ENCODE data around the gene COL28A1. TPM values are rescaled to one million over a fixed set of nuclear protein-coding genes. Genes with fewer than 3 reads are reported as not detected.

Gene COL28A1
- polyA plus RNA-seq, 3 donors = not detected

GRCh38 chr7:7476381-7476780 is 59.3 kb downstream of the COL28A1 start:
- H3K27ac Mint-ChIP-seq = no peak overlapping the region
- H3K4me1 ChIP-seq (ENCODE audit: control insufficient read depth in 1 of 2, insufficient read depth in 2 of 2, low read length in 2 of 2) = no peaks in the 10 kb centered on the region
- H4K20me1 ChIP-seq (ENCODE audit: insufficient read depth, low read length) = no peaks in the 10 kb centered on the region
- no peaks in the 10 kb centered on the region for H3K36me3 Mint-ChIP-seq
- no peak overlapping the region for H3K4me2 ChIP-seq (replicated peaks; ENCODE audit: extremely low read depth, low read length, poor library complexity, severe bottlenecking)
- no peaks in the 10 kb centered on the region for H3K36me3 ChIP-seq (replicated peaks in 1 of 2; ENCODE audit: control insufficient read depth in 1 of 2, insufficient read depth in 2 of 2, low read length in 2 of 2)
- H3K4me3 Mint-ChIP-seq = no peak overlapping the region
- DNase-seq = no peak
- H2AFZ ChIP-seq (ENCODE audit: insufficient read depth, low read depth, low read length, poor library complexity, severe bottlenecking) = no peak overlapping the region
- no peak overlapping the region for H3K9ac ChIP-seq (ENCODE audit: insufficient read depth, low read length, poor library complexity, severe bottlenecking)
- WGBS (ENCODE audit: insufficient coverage) = no CpG with 5 or more reads among the region's 1 CpG
- no peaks in the 10 kb centered on the region for H3K4me1 Mint-ChIP-seq
- H3K79me2 ChIP-seq (ENCODE audit: insufficient read depth, low read length) = no peaks in the 10 kb centered on the region
- H3K9me3 ChIP-seq (replicated peaks in 1 of 2; ENCODE audit: control insufficient read depth in 1 of 2, insufficient read depth in 1 of 2, low read length in 2 of 2) = peaks cover 0 to 13% of the 10 kb centered on the region in 2 donors
- no peak overlapping the region for H3K27ac ChIP-seq (ENCODE audit: low read depth in 1 of 2, low read length in 2 of 2)
- no peak for TF ChIP-seq CTCF (IDR thresholded peaks at IDR 0.05)
- intact Hi-C loops (cut with micrococcal nuclease) = no loop called here
- H3K9me3 Mint-ChIP-seq = peaks cover 0 to 11% (median 7%) of the 10 kb centered on the region in 7 donors
- no peak overlapping the region for H3K4me3 ChIP-seq (replicated peaks in 1 of 3; ENCODE audit: low read depth in 2 of 3, low read length in 3 of 3)
- H3K27me3 Mint-ChIP-seq (ENCODE audit: low read depth in 3 of 3) = no peaks in the 10 kb centered on the region
- H3K27me3 ChIP-seq (ENCODE audit: control insufficient read depth in 2 of 2, insufficient read depth in 2 of 2, low read length in 2 of 2) = no peaks in the 10 kb centered on the region

GRCh38 chr7:7475601-7476000 is 60.1 kb downstream of the COL28A1 start:
- no peak overlapping the region for H2AFZ ChIP-seq (ENCODE audit: insufficient read depth, low read depth, low read length, poor library complexity, severe bottlenecking)
- Mint-ChIP-seq H3K27me3 (ENCODE audit: low read depth in 3 of 3) (no peaks in the 10 kb centered on the region), H3K9me3 (peaks cover 0 to 12% (median 7%) of the 10 kb centered on the region in 7 donors), H3K4me3 (no peak overlapping the region), H3K4me1 (no peaks in the 10 kb centered on the region), H3K27ac (no peak overlapping the region), H3K36me3 (no peaks in the 10 kb centered on the region)
- H3K36me3 ChIP-seq (replicated peaks in 1 of 2; ENCODE audit: control insufficient read depth in 1 of 2, insufficient read depth in 2 of 2, low read length in 2 of 2) = no peaks in the 10 kb centered on the region
- no peaks in the 10 kb centered on the region for H3K79me2 ChIP-seq (ENCODE audit: insufficient read depth, low read length)
- H3K9me3 ChIP-seq (replicated peaks in 1 of 2; ENCODE audit: control insufficient read depth in 1 of 2, insufficient read depth in 1 of 2, low read length in 2 of 2) = peaks cover 0 to 13% of the 10 kb centered on the region in 2 donors
- intact Hi-C loops (cut with micrococcal nuclease) = no loop called here
- H3K9ac ChIP-seq (ENCODE audit: insufficient read depth, low read length, poor library complexity, severe bottlenecking) = no peak overlapping the region
- TF ChIP-seq CTCF (IDR thresholded peaks at IDR 0.05) = no peak
- H3K27me3 ChIP-seq (ENCODE audit: control insufficient read depth in 2 of 2, insufficient read depth in 2 of 2, low read length in 2 of 2) = no peaks in the 10 kb centered on the region
- no peaks in the 10 kb centered on the region for H3K4me1 ChIP-seq (ENCODE audit: control insufficient read depth in 1 of 2, insufficient read depth in 2 of 2, low read length in 2 of 2)
- H3K27ac ChIP-seq (ENCODE audit: low read depth in 1 of 2, low read length in 2 of 2) = no peak overlapping the region
- no peak overlapping the region for H3K4me3 ChIP-seq (replicated peaks in 1 of 3; ENCODE audit: low read depth in 2 of 3, low read length in 3 of 3)
- no peak overlapping the region for H3K4me2 ChIP-seq (replicated peaks; ENCODE audit: extremely low read depth, low read length, poor library complexity, severe bottlenecking)
- no CpG with 5 or more reads among the region's 2 CpGs for WGBS (ENCODE audit: insufficient coverage)
- no peaks in the 10 kb centered on the region for H4K20me1 ChIP-seq (ENCODE audit: insufficient read depth, low read length)
- no peak for DNase-seq
